B cell (primary cell): ENCODE results near the gene HHLA2. TPM values are rescaled to one million over a fixed set of nuclear protein-coding genes. Genes with fewer than 3 reads are reported as not detected.

ENCODE experiments used
- ATAC-seq: fragments of 200-7000 bp; cut with Tn5 transposase; one replicate; pipeline ENCODE4 v1.10.0; 2021; ENCODE audit warnings: low read depth, mild to moderate bottlenecking, moderate number of reproducible peaks, moderate library complexity
- CTCF ChIA-PET: fragments of 350-600 bp; sonication (Branson Sonifier 250); formaldehyde crosslinking; loops from one replicate; lab custom pipeline; 2021; ENCODE audit warnings: antibody characterized with exemption, inconsistent platforms; lab: Charles Lee
- POLR2A ChIA-PET: fragments of 350-600 bp; sonication (Branson Sonifier 250); formaldehyde crosslinking; loops from one replicate; lab custom pipeline; 2021; ENCODE audit warnings: antibody characterized with exemption; lab: Charles Lee
- DNase-seq: peaks from one replicate; pipeline ENCODE4 v3.0.0; 2013
- H2AFZ ChIP-seq: 2 replicates; pipeline ENCODE4 v1.6.1; 2012; ENCODE audit warnings: mild to moderate bottlenecking, low read depth, low read length; ENCODE audit not compliant: insufficient read depth, poor library complexity, severe bottlenecking
- H3K27ac ChIP-seq, 2 donors: 1 replicate in 1 of 2; 2 replicates in 1 of 2; pipeline ENCODE4 v1.5.1; 2012 to 2013; ENCODE audit warnings: low read length in 2 of 2, mild to moderate bottlenecking in 2 of 2, moderate library complexity in 1 of 2
- H3K27me3 ChIP-seq, 4 experiments: fragments of 200-600 bp in 1 of 4; sonication (generic) in 1 of 4; replicated peaks in 1 of 4; 1 replicate in 2 of 4; 2 replicates in 2 of 4; pipeline versions ENCODE4 v1.6.1 to v1.7.0; 2013 to 2016; ENCODE audit warnings: low read length in 3 of 4, mild to moderate bottlenecking in 2 of 4, mixed read lengths in 1 of 4, moderate library complexity in 1 of 4; ENCODE audit not compliant: insufficient read depth in 4 of 4, control insufficient read depth in 3 of 4; ENCODE audit errors: control extremely low read depth in 1 of 4
- H3K36me3 ChIP-seq, 2 experiments: replicated peaks in 1 of 2; 1 replicate in 1 of 2; 2 replicates in 1 of 2; pipeline versions ENCODE4 v1.6.1 to v1.7.1; 2013; ENCODE audit warnings: low read length in 1 of 2; ENCODE audit not compliant: insufficient read depth in 2 of 2, control insufficient read depth in 1 of 2; ENCODE audit errors: control extremely low read depth in 1 of 2, extremely low read depth in 1 of 2
- H3K4me1 ChIP-seq, 2 donors: fragments of 200-600 bp in 1 of 2; sonication (generic) in 1 of 2; 1 replicate in 1 of 2; 2 replicates in 1 of 2; pipeline versions ENCODE4 v1.5.1 to v1.6.1; 2013 to 2017; ENCODE audit warnings: low read length in 2 of 2; ENCODE audit not compliant: control insufficient read depth in 2 of 2, insufficient read depth in 2 of 2
- H3K4me2 ChIP-seq: replicated peaks from 2 replicates; pipeline ENCODE3; 2012; ENCODE audit warnings: mild to moderate bottlenecking, low read depth, low read length; ENCODE audit not compliant: poor library complexity, severe bottlenecking
- H3K4me3 ChIP-seq, 5 experiments: fragments of 200-600 bp in 1 of 5; sonication (generic) in 1 of 5; 1 replicate in 3 of 5; 2 replicates in 2 of 5; pipeline versions ENCODE4 v1.5.1 to v1.7.0; 2011 to 2016; ENCODE audit warnings: low read length in 4 of 5, mild to moderate bottlenecking in 4 of 5, low read depth in 2 of 5, control low read depth in 1 of 5, moderate library complexity in 1 of 5; ENCODE audit not compliant: insufficient read depth in 1 of 5; ENCODE audit errors: control extremely low read depth in 1 of 5, extremely low read depth in 1 of 5
- H3K79me2 ChIP-seq: fragments of 200-600 bp; sonication (generic); one replicate; pipeline ENCODE4 v1.6.0; 2016; ENCODE audit warnings: low read length; ENCODE audit not compliant: control insufficient read depth, insufficient read depth
- H3K9ac ChIP-seq: fragments of 200-600 bp; sonication (generic); 2 replicates; pipeline ENCODE4 v1.6.1; 2017; ENCODE audit warnings: mild to moderate bottlenecking, low read length, moderate library complexity
- H3K9me3 ChIP-seq, 3 donors: one replicate each; pipeline versions ENCODE4 v1.6.1 to v1.7.1; 2013; ENCODE audit warnings: low read length in 2 of 3; ENCODE audit not compliant: control insufficient read depth in 2 of 3, insufficient read depth in 1 of 3; ENCODE audit errors: control extremely low read depth in 1 of 3
- H4K20me1 ChIP-seq: 2 replicates; pipeline ENCODE4 v1.6.0; 2012; ENCODE audit warnings: mild to moderate bottlenecking, low read length; ENCODE audit not compliant: insufficient read depth, control insufficient read depth, poor library complexity, severe bottlenecking
- H3K27ac Mint-ChIP-seq: one replicate; pipeline ENCODE4 v1.8.0; 2021; ENCODE audit warnings: mixed read lengths
- H3K27me3 Mint-ChIP-seq: one replicate; pipeline ENCODE4 v1.8.0; 2021; ENCODE audit warnings: mixed read lengths
- H3K4me1 Mint-ChIP-seq: one replicate; pipeline ENCODE4 v1.8.0; 2021; ENCODE audit warnings: mixed read lengths
- H3K4me3 Mint-ChIP-seq: one replicate; pipeline ENCODE4 v1.8.0; 2021; ENCODE audit warnings: mixed read lengths
- H3K9me3 Mint-ChIP-seq: one replicate; pipeline ENCODE4 v1.8.0; 2022; ENCODE audit warnings: mixed read lengths; ENCODE audit not compliant: insufficient read depth
- CTCF ChIP-seq: fragments of 200-600 bp; IDR thresholded peaks from one replicate; pipeline ENCODE4 v1.8.0; 2022; ENCODE audit warnings: antibody characterized with exemption, mild to moderate bottlenecking
- EZH2 ChIP-seq: IDR thresholded peaks from 2 replicates; pipeline ENCODE4 v1.6.1; 2012; ENCODE audit warnings: borderline replicate concordance, low read depth, mild to moderate bottlenecking, moderate library complexity, low read length; ENCODE audit not compliant: insufficient read depth, poor library complexity, severe bottlenecking
- WGBS: methylation state at CpG from one replicate; pipeline ENCODE4 v1.1.5; 2013; ENCODE audit warnings: missing lambda C conversion rate; ENCODE audit not compliant: insufficient coverage; 5-methylcytosine and 5-hydroxymethylcytosine counted together
- intact Hi-C: fragments of 100-400 bp; cut with micrococcal nuclease; formaldehyde crosslinking; loops from one replicate; pipeline ENCODE4 v1.10.0; 2022
- polyA plus RNA-seq: library from polyadenylated mRNA; depleted of rRNA; stranded (reverse); fragments of >200 nt; gene quantifications from 2 replicates; pipeline ENCODE4 v1.2.3, GENCODE V29; 2012
- total RNA-seq, 2 donors: library from RNA; stranded (reverse); fragments of 120-200 nt in 1 of 2; gene quantifications; 1 replicate in 1 of 2; 2 replicates in 1 of 2; pipeline versions ENCODE4 v1.2.3 to v1.2.4, GENCODE V29; 2013 to 2022

The HHLA2 gene
- total and polyA plus RNA-seq, 2 donors (not counting 1 experiment from before 2014, with no cell fraction given), result 0.84 TPM

DNA sequence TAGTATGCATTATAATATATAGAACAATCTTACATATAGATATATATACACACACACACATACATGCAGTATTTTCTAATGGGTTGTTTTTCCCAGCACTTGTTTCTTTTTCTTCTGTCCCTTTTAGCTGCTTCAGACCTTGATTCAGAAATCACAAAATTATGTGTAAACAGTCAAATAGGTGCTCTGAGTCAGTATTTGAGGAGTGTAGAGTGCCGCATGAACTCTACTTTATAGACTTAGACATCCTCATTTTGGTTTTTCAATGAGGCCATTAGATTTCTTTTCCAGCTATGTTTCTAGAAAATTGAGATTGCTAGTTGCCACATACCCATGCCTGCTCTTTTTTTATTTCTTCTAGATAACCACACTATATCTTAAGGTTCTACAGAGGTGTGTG is 58.2 kb downstream of the HHLA2 start:
- Histone ChIP-seq H3K79me2 (no peaks in the 10 kb centered on the region), H3K36me3 (no peaks in the 10 kb centered on the region), H3K4me2 (no peak overlapping the region), H2AFZ (no peak overlapping the region), H3K27me3 (no peaks in the 10 kb centered on the region), H4K20me1 (no peaks in the 10 kb centered on the region), H3K4me3 (no peak overlapping the region), H3K9me3 (peaks cover 0 to 2% (median 0%) of the 10 kb centered on the region in 3 donors), H3K27ac (no peak overlapping the region), H3K4me1 (no peaks in the 10 kb centered on the region), H3K9ac (no peak overlapping the region)
- Mint-ChIP-seq H3K9me3 (no peaks in the 10 kb centered on the region), H3K4me3 (no peak overlapping the region), H3K4me1 (no peaks in the 10 kb centered on the region), H3K27ac (no peak overlapping the region), H3K27me3 (peaks cover 3% of the 10 kb centered on the region)
- ATAC-seq (no peak), DNase-seq (no peak)
- intact Hi-C loops, result no loop called here
- ChIA-PET POLR2A (no interaction called here), CTCF (interaction anchor here (1.1 to 3.0 kb wide), 2 partner anchors 32 to 427 kb away, joined by 3 to 8 read pairs; no protein-coding TSS in a partner anchor)
- WGBS, result no CpG with 5 or more reads among the region's 1 CpG
- TF ChIP-seq CTCF (no peak), EZH2 (no peak)

- no peaks in the 10 kb centered on the region for H3K27me3 ChIP-seq
- no peak overlapping the region for H3K4me3 Mint-ChIP-seq
- H3K9ac ChIP-seq, result no peak overlapping the region
- no peak overlapping the region for H3K27ac Mint-ChIP-seq
- no peak overlapping the region for H3K4me3 ChIP-seq
- ChIA-PET CTCF (interaction anchor here (1.1 kb wide), 1 partner anchor 120 kb away, joined by 3 read pairs; no protein-coding TSS in a partner anchor), POLR2A (no interaction called here)
- H3K36me3 ChIP-seq, result no peaks in the 10 kb centered on the region
- peaks cover 0 to 3% of the 10 kb centered on the region in 2 donors for H3K4me1 ChIP-seq
- H3K9me3 ChIP-seq, result peaks cover 0 to 2% (median 0%) of the 10 kb centered on the region in 3 donors
- ATAC-seq, result no peak
- WGBS, result 75% methylated on average over 1 of the region's 2 CpGs
- no peaks in the 10 kb centered on the region for H3K79me2 ChIP-seq
- no peak overlapping the region for H3K27ac ChIP-seq
- intact Hi-C loops, result no loop called here
- H3K9me3 Mint-ChIP-seq, result no peaks in the 10 kb centered on the region
- H4K20me1 ChIP-seq, result no peaks in the 10 kb centered on the region
- no peak overlapping the region for H2AFZ ChIP-seq
- H3K4me1 Mint-ChIP-seq, result peaks cover 2% of the 10 kb centered on the region
- peaks cover 3% of the 10 kb centered on the region for H3K27me3 Mint-ChIP-seq
- TF ChIP-seq EZH2, result no peak
- no peak for TF ChIP-seq CTCF
- no peak for DNase-seq
- no peak overlapping the region for H3K4me2 ChIP-seq
These were observed 60.7 kb downstream of the HHLA2 start for GRCh38 chr3:108357042-108357441.
